ENCODE measurements around the gene C12orf60. TPM values are rescaled to one million over a fixed set of nuclear protein-coding genes. Genes with fewer than 3 reads are reported as not detected.
"Not testable (repeated sequence)": the region's sequence is repeated elsewhere in the genome, so short reads cannot be mapped to it uniquely, and the experiment has no call there.

C12orf60 gene
- under 1 TPM in 1 of 2 donors, not detected in 1; 0.27 TPM for total RNA-seq
- 0.60 to 1.7 reads per million in 2 donors for total RNA-seq

- peak; percentile 95 for ATAC-seq
- Mint-ChIP-seq H3K27me3 (no peaks in the 10 kb centered on the region), H3K27ac (no peak within 1 kb of the TSS), H3K4me3 (no peak within 1 kb of the TSS), H3K4me1 (peaks cover 18% of the 10 kb centered on the region), H3K36me3 (ENCODE audit: low read depth) (peaks cover 3% of the 10 kb centered on the region)
- DNase-seq = peak; percentile 68 to 79 (median 68)
- no peaks in the 10 kb centered on the region for H3K9me3 ChIP-seq (ENCODE audit: control insufficient read depth, low read length, poor library complexity, severe bottlenecking)
Observed at GRCh38 chr12:14803011-14803829, at the start of gene C12orf60, which contains the start of gene WBP11. Gene C12orf60 (plus strand): TSS chr12:14803670. CDS start chr12:14822936, 19,266 bp downstream. Gene WBP11 (minus strand): TSS chr12:14803478. CDS start chr12:14801383, 2,095 bp downstream.

GRCh38 chr12:14756334-14757143, 46.9 kb upstream of the C12orf60 start:
- no peak for DNase-seq
- no peaks in the 10 kb centered on the region for H3K27me3 Mint-ChIP-seq
- H3K4me1 Mint-ChIP-seq = peaks cover 16% of the 10 kb centered on the region
- H3K36me3 Mint-ChIP-seq (ENCODE audit: low read depth) = no peaks in the 10 kb centered on the region
- no peak for ATAC-seq
- H3K9me3 ChIP-seq (ENCODE audit: control insufficient read depth, low read length, poor library complexity, severe bottlenecking) = no peaks in the 10 kb centered on the region
- no peak overlapping the region for H3K4me3 Mint-ChIP-seq
- H3K27ac Mint-ChIP-seq = no peak overlapping the region

- not testable (repeated sequence) for H3K4me1 Mint-ChIP-seq; DNase-seq; H3K9me3 ChIP-seq (ENCODE audit: control insufficient read depth, low read length, poor library complexity, severe bottlenecking); H3K27ac Mint-ChIP-seq; ATAC-seq; H3K27me3 Mint-ChIP-seq; H3K4me3 Mint-ChIP-seq; H3K36me3 Mint-ChIP-seq (ENCODE audit: low read depth)
Observed at GRCh38 chr12:14759711-14760280, 43.7 kb upstream of the C12orf60 start.

- H3K4me3 Mint-ChIP-seq = no peak overlapping the region
- peaks cover 18% of the 10 kb centered on the region for H3K4me1 Mint-ChIP-seq
- no peak overlapping the region for H3K27ac Mint-ChIP-seq
- no peak for DNase-seq
- H3K27me3 Mint-ChIP-seq = no peaks in the 10 kb centered on the region
- ATAC-seq = no peak
- peaks cover 9% of the 10 kb centered on the region for H3K36me3 Mint-ChIP-seq (ENCODE audit: low read depth)
- H3K9me3 ChIP-seq (ENCODE audit: control insufficient read depth, low read length, poor library complexity, severe bottlenecking) = no peaks in the 10 kb centered on the region
Observed at GRCh38 chr12:14765398-14765797, 38.1 kb upstream of the C12orf60 start.

- peaks cover 24% of the 10 kb centered on the region for H3K4me1 Mint-ChIP-seq
- ATAC-seq; H3K9me3 ChIP-seq (ENCODE audit: control insufficient read depth, low read length, poor library complexity, severe bottlenecking); H3K27me3 Mint-ChIP-seq; H3K27ac Mint-ChIP-seq; H3K4me3 Mint-ChIP-seq; H3K36me3 Mint-ChIP-seq (ENCODE audit: low read depth); DNase-seq: not testable (repeated sequence)
Observed at GRCh38 chr12:14766020-14766419, 37.5 kb upstream of the C12orf60 start.

GRCh38 chr12:14766649-14767215, 36.7 kb upstream of the C12orf60 start:
- no peak for DNase-seq
- Mint-ChIP-seq H3K4me3 (no peak overlapping the region), H3K27me3 (no peaks in the 10 kb centered on the region), H3K27ac (peak overlapping the region; percentile 100), H3K4me1 (peaks cover 26% of the 10 kb centered on the region), H3K36me3 (ENCODE audit: low read depth) (peaks cover 8% of the 10 kb centered on the region)
- H3K9me3 ChIP-seq (ENCODE audit: control insufficient read depth, low read length, poor library complexity, severe bottlenecking) = no peaks in the 10 kb centered on the region
- ATAC-seq = no peak

- DNase-seq = no peak
- no peak for ATAC-seq
- Mint-ChIP-seq H3K4me3 (no peak overlapping the region), H3K4me1 (peaks cover 26% of the 10 kb centered on the region), H3K27ac (peak overlapping the region; percentile 100), H3K36me3 (ENCODE audit: low read depth) (peaks cover 7% of the 10 kb centered on the region), H3K27me3 (no peaks in the 10 kb centered on the region)
- H3K9me3 ChIP-seq (ENCODE audit: control insufficient read depth, low read length, poor library complexity, severe bottlenecking) = no peaks in the 10 kb centered on the region
Observed at GRCh38 chr12:14767617-14768016, 35.9 kb upstream of the C12orf60 start.

GRCh38 chr12:14768823-14769405, 34.6 kb upstream of the C12orf60 start:
- H3K4me3 Mint-ChIP-seq = peak overlapping the region; percentile 97
- peak; percentile 19 to 30 (median 20) for DNase-seq
- no peaks in the 10 kb centered on the region for H3K27me3 Mint-ChIP-seq
- H3K27ac Mint-ChIP-seq = peak overlapping the region; percentile 100
- H3K36me3 Mint-ChIP-seq (ENCODE audit: low read depth) = peaks cover 7% of the 10 kb centered on the region
- ATAC-seq = no peak
- H3K4me1 Mint-ChIP-seq = peaks cover 27% of the 10 kb centered on the region
- H3K9me3 ChIP-seq (ENCODE audit: control insufficient read depth, low read length, poor library complexity, severe bottlenecking) = no peaks in the 10 kb centered on the region

GRCh38 chr12:14769466-14769968, 34.0 kb upstream of the C12orf60 start:
- H3K36me3 Mint-ChIP-seq (ENCODE audit: low read depth) = peaks cover 7% of the 10 kb centered on the region
- peaks cover 33% of the 10 kb centered on the region for H3K4me1 Mint-ChIP-seq
- peak; percentile 8 for ATAC-seq
- H3K27ac Mint-ChIP-seq = peak overlapping the region; percentile 100
- H3K4me3 Mint-ChIP-seq = peak overlapping the region; percentile 97
- no peaks in the 10 kb centered on the region for H3K9me3 ChIP-seq (ENCODE audit: control insufficient read depth, low read length, poor library complexity, severe bottlenecking)
- no peaks in the 10 kb centered on the region for H3K27me3 Mint-ChIP-seq
- DNase-seq = peak in 1 of 3 donors; percentile 16

- Mint-ChIP-seq H3K4me1 (peaks cover 38% of the 10 kb centered on the region), H3K27ac (peak overlapping the region; percentile 100), H3K27me3 (no peaks in the 10 kb centered on the region), H3K4me3 (peak overlapping the region; percentile 97), H3K36me3 (ENCODE audit: low read depth) (peaks cover 7% of the 10 kb centered on the region)
- ATAC-seq (peak; percentile 64), DNase-seq (peak; percentile 79 to 87 (median 85))
- H3K9me3 ChIP-seq (ENCODE audit: control insufficient read depth, low read length, poor library complexity, severe bottlenecking) = no peaks in the 10 kb centered on the region
Observed at GRCh38 chr12:14769969-14770495, 33.4 kb upstream of the C12orf60 start.

- peak overlapping the region; percentile 100 for H3K27ac Mint-ChIP-seq
- peaks cover 44% of the 10 kb centered on the region for H3K4me1 Mint-ChIP-seq
Observed at GRCh38 chr12:14770496-14771461, 32.7 kb upstream of the C12orf60 start.

More at GRCh38 chr12:14770496-14771461, 32.7 kb upstream of the C12orf60 start:
- Mint-ChIP-seq H3K27me3 (no peaks in the 10 kb centered on the region), H3K4me3 (peak overlapping the region; percentile 97), H3K36me3 (ENCODE audit: low read depth) (peaks cover 7% of the 10 kb centered on the region)
- no peaks in the 10 kb centered on the region for H3K9me3 ChIP-seq (ENCODE audit: control insufficient read depth, low read length, poor library complexity, severe bottlenecking)
- ATAC-seq (peak; percentile 43), DNase-seq (peak; percentile 70 to 94 (median 84))
